ENCODE measurements around the gene CCL4.

Gene CCL4

GRCh38 chr17:36148559-36149295, 45.1 kb downstream of the CCL4 start:
- peak; percentile 7 to 65 for DNase-seq

DNA sequence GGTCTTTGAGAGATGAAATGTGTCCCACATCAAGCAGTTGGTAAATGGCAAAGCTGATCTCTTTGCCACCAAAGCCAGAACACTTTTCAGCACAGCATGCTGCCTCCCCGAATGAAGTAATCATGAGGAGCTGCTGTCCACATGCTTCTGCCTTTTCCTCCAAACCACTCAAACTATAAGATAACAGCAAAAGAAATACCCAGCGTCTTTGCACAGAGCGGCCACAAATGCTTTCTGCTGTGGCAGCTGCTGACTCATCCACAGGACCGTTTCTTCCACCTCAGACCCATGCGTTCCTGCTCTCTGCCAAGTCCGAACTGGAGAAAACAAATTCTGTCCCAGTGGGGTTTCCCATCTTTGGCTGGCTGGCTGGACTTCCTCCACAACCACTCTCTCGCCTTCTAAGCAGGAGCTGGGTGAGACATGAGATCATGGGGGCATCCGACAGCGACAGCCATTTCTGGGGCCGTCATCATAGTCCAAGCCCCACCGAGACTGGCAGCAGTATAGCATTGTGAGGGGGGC, 45.7 kb downstream of the CCL4 start:
- no peak for DNase-seq

DNA sequence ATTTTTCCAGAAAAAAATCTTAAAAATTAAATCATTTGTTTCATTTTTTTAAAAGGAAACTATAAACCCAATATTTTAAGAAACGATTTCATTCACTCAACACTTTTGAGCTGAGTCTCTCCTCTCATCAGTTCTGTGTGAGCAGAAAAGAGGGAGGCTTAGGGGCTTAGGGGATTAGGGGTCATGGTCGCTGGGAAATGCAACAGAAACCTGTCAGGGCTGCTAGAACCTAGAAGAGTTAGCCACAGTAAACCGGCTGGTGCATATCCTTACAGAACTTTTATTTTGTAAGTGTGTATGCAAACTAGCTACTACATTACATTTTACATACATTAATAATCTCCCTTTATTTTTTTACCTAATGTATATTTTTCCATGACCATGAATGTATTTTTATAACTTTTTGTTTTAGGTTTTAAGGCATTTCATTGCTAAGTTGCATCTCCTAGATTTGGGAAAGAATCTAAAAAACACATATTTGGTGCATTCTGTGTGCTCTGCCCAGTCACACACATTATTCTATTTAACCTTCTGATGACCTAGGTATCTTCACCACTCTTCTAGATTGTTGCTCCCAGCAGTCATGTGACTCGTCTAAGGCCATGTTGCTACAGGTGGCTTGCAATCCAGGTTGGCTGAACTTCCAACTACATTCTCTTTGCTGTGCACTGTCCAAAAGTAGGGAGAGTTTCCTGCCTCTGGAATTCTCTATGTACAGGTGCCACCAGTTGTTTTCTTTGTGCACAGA, 48.4 kb downstream of the CCL4 start:
- no peak for DNase-seq

DNA sequence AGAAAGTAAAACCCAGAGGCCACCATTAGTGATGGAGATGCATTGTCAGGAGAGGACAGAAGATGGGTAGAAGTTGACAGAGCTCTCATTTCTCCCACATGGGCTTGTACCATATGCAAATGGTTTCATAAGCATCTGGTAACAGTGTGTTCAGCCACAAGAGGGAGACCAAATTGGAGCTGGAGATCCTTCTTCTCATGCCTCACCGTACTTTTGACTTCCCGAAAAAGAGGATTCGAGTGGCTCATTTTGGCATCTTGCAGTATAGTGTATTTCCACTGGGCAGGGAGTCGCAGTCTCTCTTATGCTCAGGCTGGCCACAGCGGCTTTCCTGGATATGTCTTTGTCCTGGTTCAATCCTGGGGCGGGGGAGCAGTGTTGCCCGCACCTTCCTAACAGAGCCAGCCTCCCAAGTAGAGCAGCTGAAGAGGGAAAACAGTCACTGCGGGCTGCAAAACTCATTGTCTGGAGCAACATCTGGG, 49.1 kb downstream of the CCL4 start:
- peak in 1 of 2 experiments; percentile 13 for DNase-seq

GRCh38 chr17:36153895-36154610, 50.4 kb downstream of the CCL4 start:
- no peak for DNase-seq

All from NCI-H526 (cell line).